BE2C (cell line): ENCODE measurements around the gene SLC25A28.

Experiments used
- DNase-seq: peaks from one replicate; pipeline ENCODE4 v3.0.0-alpha.2; 2020
- H3K27me3 ChIP-seq: fragments of 250-450 bp; sonication (Bioruptor Pico); 2 replicates; pipeline ENCODE4 v1.5.1; 2020; ENCODE audit warnings: mild to moderate bottlenecking
- H3K36me3 ChIP-seq: fragments of 250-450 bp; sonication (Bioruptor Pico); 2 replicates; pipeline ENCODE4 v1.5.1; 2020; ENCODE audit warnings: mild to moderate bottlenecking
- H3K4me1 ChIP-seq: fragments of 250-450 bp; sonication (Bioruptor Pico); 2 replicates; pipeline ENCODE4 v1.5.1; 2020
- H3K4me3 ChIP-seq: 2 replicates; pipeline ENCODE4 v1.5.1; 2011; ENCODE audit warnings: low read depth, low read length
- H3K9me3 ChIP-seq: fragments of 250-450 bp; sonication (Bioruptor Pico); 2 replicates; pipeline ENCODE4 v1.5.1; 2020
- TF ChIP-seq, protein P1 (sequence below): IDR thresholded peaks from 2 replicates; pipeline ENCODE4 v1.5.1; 2012; ENCODE audit warnings: mild to moderate bottlenecking, low read depth, low read length

The SLC25A28 gene

DNA sequence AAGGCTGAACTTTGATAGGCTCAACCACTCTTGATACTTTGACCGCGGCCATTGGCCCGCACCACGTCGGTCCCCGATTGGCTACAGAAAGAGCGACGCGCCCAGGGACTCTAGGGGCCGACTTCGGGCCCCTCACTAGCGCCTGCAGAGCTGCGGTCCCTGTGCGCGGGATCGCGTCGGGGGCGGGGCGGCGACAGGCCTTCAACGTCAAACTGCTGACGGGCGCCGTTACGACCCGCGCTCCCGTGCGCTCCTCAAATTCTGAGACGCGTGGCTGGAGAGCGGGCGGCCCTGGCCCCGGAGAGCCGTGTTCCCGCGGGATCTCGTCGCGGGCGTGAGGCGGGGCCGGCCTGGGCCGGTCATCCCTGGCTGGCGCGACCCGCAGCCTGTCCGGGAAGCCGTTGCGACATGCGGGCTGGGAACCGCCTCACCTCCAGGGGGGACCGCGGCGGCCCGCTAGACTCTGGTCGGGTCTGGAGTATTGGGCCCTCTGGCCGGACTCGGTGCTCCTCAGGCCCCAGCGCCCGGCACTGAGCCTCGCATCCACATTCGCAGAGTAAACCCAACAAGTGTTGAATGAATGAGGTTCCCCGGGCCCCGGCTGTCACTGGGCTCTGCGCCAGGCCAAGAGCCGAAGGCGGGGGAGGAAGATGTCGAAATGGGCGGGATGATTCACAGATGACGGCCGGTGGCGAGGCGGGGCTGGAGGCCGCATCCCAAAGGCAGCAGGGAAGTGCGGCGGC lies 643 bp upstream of the SLC25A28 start:
- peak overlapping the region; percentile 74 for H3K4me3 ChIP-seq
- no peaks in the 10 kb centered on the region for H3K27me3 ChIP-seq
- no peaks in the 10 kb centered on the region for H3K4me1 ChIP-seq
- DNase-seq, result peak; percentile 95
- TF ChIP-seq, protein P1, sequence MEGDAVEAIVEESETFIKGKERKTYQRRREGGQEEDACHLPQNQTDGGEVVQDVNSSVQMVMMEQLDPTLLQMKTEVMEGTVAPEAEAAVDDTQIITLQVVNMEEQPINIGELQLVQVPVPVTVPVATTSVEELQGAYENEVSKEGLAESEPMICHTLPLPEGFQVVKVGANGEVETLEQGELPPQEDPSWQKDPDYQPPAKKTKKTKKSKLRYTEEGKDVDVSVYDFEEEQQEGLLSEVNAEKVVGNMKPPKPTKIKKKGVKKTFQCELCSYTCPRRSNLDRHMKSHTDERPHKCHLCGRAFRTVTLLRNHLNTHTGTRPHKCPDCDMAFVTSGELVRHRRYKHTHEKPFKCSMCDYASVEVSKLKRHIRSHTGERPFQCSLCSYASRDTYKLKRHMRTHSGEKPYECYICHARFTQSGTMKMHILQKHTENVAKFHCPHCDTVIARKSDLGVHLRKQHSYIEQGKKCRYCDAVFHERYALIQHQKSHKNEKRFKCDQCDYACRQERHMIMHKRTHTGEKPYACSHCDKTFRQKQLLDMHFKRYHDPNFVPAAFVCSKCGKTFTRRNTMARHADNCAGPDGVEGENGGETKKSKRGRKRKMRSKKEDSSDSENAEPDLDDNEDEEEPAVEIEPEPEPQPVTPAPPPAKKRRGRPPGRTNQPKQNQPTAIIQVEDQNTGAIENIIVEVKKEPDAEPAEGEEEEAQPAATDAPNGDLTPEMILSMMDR, result no peak
- no peaks in the 10 kb centered on the region for H3K9me3 ChIP-seq
- H3K36me3 ChIP-seq, result no peaks in the 10 kb centered on the region

DNA sequence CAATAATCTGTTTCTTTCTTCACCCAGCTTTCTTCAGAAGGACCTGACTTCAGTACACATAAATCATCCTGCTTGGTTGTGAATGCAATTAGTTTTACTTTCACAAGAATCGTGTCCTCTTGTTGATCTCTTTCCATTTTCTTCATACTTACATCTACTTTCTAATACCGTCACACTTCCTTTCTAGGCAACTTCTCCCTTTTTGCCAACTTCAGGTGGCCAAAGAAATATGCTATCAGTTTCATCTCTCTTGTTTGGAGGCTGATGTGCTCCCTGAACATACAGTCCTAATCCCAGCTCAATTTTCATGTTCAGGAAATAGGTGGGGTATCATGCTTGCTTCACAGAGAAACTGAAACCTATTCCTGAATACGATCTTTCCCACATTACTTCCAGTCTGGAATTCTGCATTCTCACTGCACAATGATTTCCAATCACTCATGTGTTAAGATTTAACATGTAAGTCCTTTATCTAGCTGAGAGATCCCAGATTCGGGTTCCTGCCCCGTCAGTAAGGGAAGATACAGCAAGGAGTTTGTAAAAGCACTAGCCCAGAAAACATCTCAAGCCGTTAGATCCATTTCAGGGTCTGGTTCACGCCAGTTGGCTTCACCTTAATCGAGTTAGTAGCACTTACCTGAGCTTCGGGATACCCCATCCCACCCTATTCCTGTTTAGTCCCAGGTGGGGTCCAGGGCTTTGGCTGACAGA lies 994 bp downstream of the SLC25A28 start:
- Histone ChIP-seq H3K36me3 (no peaks in the 10 kb centered on the region), H3K9me3 (no peaks in the 10 kb centered on the region), H3K27me3 (no peaks in the 10 kb centered on the region), H3K4me3 (peak overlapping the region; percentile 95), H3K4me1 (no peaks in the 10 kb centered on the region)
- TF ChIP-seq, protein P1, result no peak
- no peak for DNase-seq

DNA sequence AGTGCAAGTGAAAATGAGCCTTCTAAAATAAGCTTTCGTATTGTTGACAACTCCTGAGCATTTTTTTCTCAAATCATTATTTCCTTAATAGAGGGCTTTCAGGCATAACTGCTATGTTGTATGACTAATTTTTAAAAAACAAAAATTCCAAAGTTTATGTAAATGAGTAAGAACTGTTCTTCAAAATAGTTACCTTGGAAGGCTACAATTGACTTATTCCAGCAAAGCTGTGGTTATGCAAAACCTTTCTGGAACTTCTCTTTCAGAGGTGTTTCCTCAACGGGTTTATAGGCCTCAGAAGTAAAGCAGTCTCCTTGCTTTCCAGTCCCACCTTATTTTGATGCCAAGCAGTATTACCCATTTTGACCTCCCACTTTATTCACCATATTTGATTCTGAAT lies 2.5 kb downstream of the SLC25A28 start:
- Histone ChIP-seq H3K36me3 (no peaks in the 10 kb centered on the region), H3K4me3 (no peak overlapping the region), H3K9me3 (no peaks in the 10 kb centered on the region), H3K27me3 (no peaks in the 10 kb centered on the region), H3K4me1 (no peaks in the 10 kb centered on the region)
- TF ChIP-seq, protein P1, result no peak
- no peak for DNase-seq

DNA sequence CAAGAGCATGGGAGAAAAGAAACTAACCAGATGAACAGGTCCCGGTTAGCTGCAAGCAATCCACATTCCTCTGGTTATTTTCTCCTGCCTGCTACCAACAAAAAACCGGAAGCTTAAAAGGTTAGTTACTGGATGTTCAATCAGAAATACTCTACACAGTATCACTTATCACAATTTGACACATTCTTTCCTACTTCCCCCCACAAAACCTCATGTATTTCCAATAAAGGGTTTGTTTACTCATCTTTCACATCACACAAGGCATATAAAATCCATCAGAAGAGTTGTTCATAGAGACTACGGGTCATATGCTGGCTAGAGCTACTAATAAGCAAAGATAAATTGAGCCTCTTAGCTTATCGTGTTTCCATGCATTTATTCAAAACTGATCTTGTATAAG lies 4.8 kb downstream of the SLC25A28 start:
- Histone ChIP-seq H3K4me1 (no peaks in the 10 kb centered on the region), H3K36me3 (no peaks in the 10 kb centered on the region), H3K4me3 (no peak overlapping the region), H3K27me3 (no peaks in the 10 kb centered on the region), H3K9me3 (no peaks in the 10 kb centered on the region)
- no peak for DNase-seq
- TF ChIP-seq, protein P1, result no peak

DNA sequence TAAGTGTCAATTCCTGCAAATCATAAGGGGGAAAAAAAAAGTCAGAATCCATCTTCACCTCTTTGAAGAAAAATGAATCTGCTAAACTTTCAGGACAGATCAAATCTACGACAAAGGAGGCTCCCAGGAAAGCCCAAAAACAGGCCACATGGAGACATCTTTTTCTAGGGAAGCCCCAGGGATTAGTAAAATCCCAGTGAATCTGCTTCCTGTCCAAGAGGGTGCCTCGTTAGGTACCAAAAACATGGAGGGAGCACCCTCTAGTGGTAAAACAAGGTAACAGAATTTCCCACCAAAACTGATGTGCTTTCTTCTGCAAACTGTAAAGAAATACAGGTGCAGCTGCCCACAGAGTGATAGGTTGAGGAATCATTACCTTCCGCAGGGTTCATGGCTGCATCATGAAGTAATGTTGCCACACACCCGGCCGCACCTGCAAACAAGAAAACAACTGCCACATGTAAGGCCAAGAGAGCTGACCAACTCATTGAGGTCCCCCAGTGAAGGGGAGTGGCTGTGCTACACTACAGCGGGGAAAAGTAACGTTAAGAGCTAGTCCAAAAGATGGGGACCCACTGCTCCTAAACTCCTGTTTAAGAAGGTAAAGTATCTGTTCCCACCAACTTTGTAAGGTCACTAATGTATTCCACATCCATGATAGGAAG lies 7.9 kb downstream of the SLC25A28 start:
- DNase-seq, result peak; percentile 27
- H3K4me3 ChIP-seq, result no peak overlapping the region
- H3K36me3 ChIP-seq, result no peaks in the 10 kb centered on the region
- H3K9me3 ChIP-seq, result no peaks in the 10 kb centered on the region
- H3K27me3 ChIP-seq, result no peaks in the 10 kb centered on the region
- TF ChIP-seq, protein P1, result peak; percentile 87
- no peaks in the 10 kb centered on the region for H3K4me1 ChIP-seq
